ENCODE data around the gene CCDC141.
A peak's percentile ranks its signal among the peaks of the same experiment; 100 is the strongest.

Gene CCDC141

GRCh38 chr2:178819147-178819875, 230.6 kb downstream of the CCDC141 start:
- no peak for DNase-seq

- no peak for DNase-seq
Observed at GRCh38 chr2:178811901-178812300, 238.0 kb downstream of the CCDC141 start.

- no peak for DNase-seq
Observed at GRCh38 chr2:178811045-178811444, 238.9 kb downstream of the CCDC141 start.

- DNase-seq, result no peak
Observed at GRCh38 chr2:178810422-178810821, 239.5 kb downstream of the CCDC141 start.

GRCh38 chr2:178807227-178808008, 242.5 kb downstream of the CCDC141 start, which contains the start of gene TTN:
Gene TTN, minus strand, starts transcription at chr2:178807423. Its CDS starts 2,781 bp downstream, at chr2:178804642.
- DNase-seq, result no peak

GRCh38 chr2:178806543-178806942, 243.4 kb downstream of the CCDC141 start:
- no peak for DNase-seq

GRCh38 chr2:178805457-178805856, 244.5 kb downstream of the CCDC141 start:
- DNase-seq, result no peak

GRCh38 chr2:178804791-178805190, 245.1 kb downstream of the CCDC141 start:
- no peak for DNase-seq

GRCh38 chr2:178800510-178800909, 249.4 kb downstream of the CCDC141 start:
- no peak for DNase-seq

- DNase-seq, result no peak
Observed at GRCh38 chr2:178799305-178799704, 250.6 kb downstream of the CCDC141 start.

- peak in 1 of 2 donors; percentile 22 for DNase-seq
Observed at GRCh38 chr2:178796079-178796677, 253.8 kb downstream of the CCDC141 start.

GRCh38 chr2:178787934-178788333, 262.0 kb downstream of the CCDC141 start:
- DNase-seq, result no peak

- DNase-seq, result no peak
Observed at GRCh38 chr2:178787155-178787554, 262.8 kb downstream of the CCDC141 start.

GRCh38 chr2:178783889-178784288, 266.0 kb downstream of the CCDC141 start:
- DNase-seq, result no peak

GRCh38 chr2:178782236-178782635, 267.7 kb downstream of the CCDC141 start:
- DNase-seq, result no peak
